ENCODE measurements around the gene LDB2. TPM values are rescaled to one million over a fixed set of nuclear protein-coding genes. Genes with fewer than 3 reads are reported as not detected.

Gene LDB2
- total RNA-seq, 4 donors from 2014 or later = 48.8 to 298 (median 152) TPM

GRCh38 chr4:16887887-16888286 lies 10.6 kb downstream of the LDB2 start:
- H3K27me3 ChIP-seq = no peaks in the 10 kb centered on the region
- H3K36me3 ChIP-seq = no peaks in the 10 kb centered on the region
- TF ChIP-seq POLR2A (IDR thresholded peaks at IDR 0.05) (no peak), CTCF (IDR thresholded peaks at IDR 0.05) (no peak)
- H3K4me3 ChIP-seq = no peak overlapping the region
- DNase-seq = no peak
- intact Hi-C loops (cut with DNase I; ENCODE audit: low total_unique reads) = no loop called here
- no peak overlapping the region for H3K27ac ChIP-seq
- peaks cover 0 to 6% of the 10 kb centered on the region in 2 donors for H3K4me1 ChIP-seq
- no peaks in the 10 kb centered on the region for H3K9me3 ChIP-seq

- Histone ChIP-seq H3K9me3 (no peaks in the 10 kb centered on the region), H3K27me3 (no peaks in the 10 kb centered on the region), H3K4me3 (no peak overlapping the region), H3K4me1 (no peaks in the 10 kb centered on the region), H3K36me3 (no peaks in the 10 kb centered on the region), H3K27ac (peak overlapping the region in 1 of 2 donors; percentile 16)
- TF ChIP-seq POLR2A (IDR thresholded peaks at IDR 0.05) (no peak), CTCF (IDR thresholded peaks at IDR 0.05) (no peak)
- intact Hi-C loops (cut with DNase I; ENCODE audit: low total_unique reads) = no loop called here
- DNase-seq = no peak
Observed at GRCh38 chr4:16884673-16885460, 13.6 kb downstream of the LDB2 start.

- intact Hi-C loops (cut with DNase I; ENCODE audit: low total_unique reads) = no loop called here
- Histone ChIP-seq H3K4me1 (no peaks in the 10 kb centered on the region), H3K9me3 (no peaks in the 10 kb centered on the region), H3K4me3 (no peak overlapping the region), H3K36me3 (no peaks in the 10 kb centered on the region), H3K27me3 (no peaks in the 10 kb centered on the region), H3K27ac (peak overlapping the region in 1 of 2 donors; percentile 10)
- TF ChIP-seq CTCF (IDR thresholded peaks at IDR 0.05) (no peak), POLR2A (IDR thresholded peaks at IDR 0.05) (no peak)
- DNase-seq = no peak
Observed at GRCh38 chr4:16883806-16884205, 14.6 kb downstream of the LDB2 start.

- Histone ChIP-seq H3K9me3 (no peaks in the 10 kb centered on the region), H3K27ac (no peak overlapping the region), H3K4me1 (no peaks in the 10 kb centered on the region), H3K4me3 (no peak overlapping the region), H3K27me3 (no peaks in the 10 kb centered on the region), H3K36me3 (no peaks in the 10 kb centered on the region)
- DNase-seq = no peak
- TF ChIP-seq CTCF (IDR thresholded peaks at IDR 0.05) = no peak
- no peak for TF ChIP-seq POLR2A (IDR thresholded peaks at IDR 0.05)
- intact Hi-C loops (cut with DNase I; ENCODE audit: low total_unique reads) = no loop called here
Observed at GRCh38 chr4:16881151-16881884, 17.1 kb downstream of the LDB2 start.

GRCh38 chr4:16875487-16875886 lies 23.0 kb downstream of the LDB2 start:
- H3K36me3 ChIP-seq = no peaks in the 10 kb centered on the region
- H3K27ac ChIP-seq = no peak overlapping the region
- no peaks in the 10 kb centered on the region for H3K9me3 ChIP-seq
- no peak overlapping the region for H3K4me3 ChIP-seq
- H3K4me1 ChIP-seq = no peaks in the 10 kb centered on the region
- no peaks in the 10 kb centered on the region for H3K27me3 ChIP-seq
- no peak for DNase-seq
- no peak for TF ChIP-seq CTCF (IDR thresholded peaks at IDR 0.05)
- no peak for TF ChIP-seq POLR2A (IDR thresholded peaks at IDR 0.05)
- intact Hi-C loops (cut with DNase I; ENCODE audit: low total_unique reads) = no loop called here

All from uterus (tissue), 4 donors.